SK-N-SH (cell line): ENCODE data around the gene SLC46A2. TPM values are rescaled to one million over a fixed set of nuclear protein-coding genes. Genes with fewer than 3 reads are reported as not detected.

ENCODE experiments used
- CTCF ChIA-PET: fragments of 300-600, 350-600 bp; formaldehyde crosslinking; extraction: SDS; loops from one replicate; lab custom pipeline; 2021; lab: Yijun Ruan, JAX
- POLR2A ChIA-PET: fragments of 350-600 bp; sonication (Branson Sonifier 250); formaldehyde crosslinking; extraction: SDS; loops from one replicate; lab custom pipeline; 2020; ENCODE audit warnings: antibody characterized with exemption, inconsistent platforms; lab: Yijun Ruan, JAX
- DNase-seq: peaks from one replicate; pipeline ENCODE4 v3.0.0; 2012
- H2AFZ ChIP-seq: fragments of 200-600 bp; sonication (generic); 2 replicates; pipeline ENCODE4 v1.8.1; 2016; ENCODE audit warnings: antibody characterized with exemption, mild to moderate bottlenecking, low read depth
- H3F3A ChIP-seq: fragments of 200-600 bp; sonication (generic); replicated peaks from 2 replicates; pipeline ENCODE3; 2016; ENCODE audit warnings: antibody characterized with exemption, mild to moderate bottlenecking; ENCODE audit not compliant: insufficient read depth
- H3K27ac ChIP-seq, 2 experiments: fragments of 200-500 bp in 1 of 2; fragments of 200-600 bp in 1 of 2; sonication (Bioruptor generic) in 1 of 2; sonication (generic), shearing (Covaris generic) in 1 of 2; 2 replicates each; pipeline versions ENCODE4 v1.5.1 to v1.6.1; 2014 to 2016; ENCODE audit warnings: low read depth in 2 of 2, inconsistent platforms in 1 of 2, low read length in 1 of 2, mild to moderate bottlenecking in 1 of 2, mixed read lengths in 1 of 2
- H3K27me3 ChIP-seq: fragments of 200-600 bp; sonication (generic), shearing (Covaris generic); 2 replicates; pipeline ENCODE4 v1.6.1; 2016; ENCODE audit warnings: mixed run types; ENCODE audit not compliant: insufficient read depth
- H3K36me3 ChIP-seq, 2 experiments: fragments of 200-500 bp in 1 of 2; fragments of 200-600 bp in 1 of 2; sonication (Bioruptor generic) in 1 of 2; sonication (generic) in 1 of 2; replicated peaks in 1 of 2; 2 replicates each; pipeline versions ENCODE3 to v1.5.1; 2014 to 2016; ENCODE audit warnings: low read length in 1 of 2, mild to moderate bottlenecking in 1 of 2; ENCODE audit not compliant: insufficient read depth in 2 of 2, control insufficient read depth in 1 of 2
- H3K4me1 ChIP-seq, 2 experiments: fragments of 200-500 bp in 1 of 2; fragments of 200-600 bp in 1 of 2; sonication (Bioruptor generic) in 1 of 2; sonication (generic), shearing (Covaris generic) in 1 of 2; 2 replicates each; pipeline versions ENCODE4 v1.5.1 to v1.6.1; 2014 to 2016; ENCODE audit warnings: low read depth in 1 of 2, low read length in 1 of 2, mixed run types in 1 of 2; ENCODE audit not compliant: insufficient read depth in 2 of 2, control insufficient read depth in 1 of 2
- H3K4me2 ChIP-seq: fragments of 200-600 bp; sonication (generic), shearing (Covaris generic); 2 replicates; pipeline ENCODE4 v1.6.1; 2017; ENCODE audit warnings: mixed run types
- H3K4me3 ChIP-seq, 2 experiments: fragments of 200-500 bp in 1 of 2; fragments of 200-600 bp in 1 of 2; sonication (Bioruptor generic) in 1 of 2; sonication (generic), shearing (Covaris generic) in 1 of 2; 2 replicates each; pipeline versions ENCODE4 v1.5.1 to v1.8.1; 2014 to 2016; ENCODE audit warnings: low read depth in 2 of 2, inconsistent platforms in 1 of 2, low read length in 1 of 2, mild to moderate bottlenecking in 1 of 2, mixed read lengths in 1 of 2, moderate library complexity in 1 of 2
- H3K79me2 ChIP-seq: fragments of 200-600 bp; sonication (generic); 2 replicates; pipeline ENCODE4 v1.8.1; 2017; ENCODE audit warnings: mild to moderate bottlenecking; ENCODE audit not compliant: insufficient read depth
- H3K9ac ChIP-seq: fragments of 200-600 bp; sonication (generic); 2 replicates; pipeline ENCODE4 v1.6.1; 2017; ENCODE audit warnings: mixed run types
- H3K9me2 ChIP-seq: fragments of 200-600 bp; sonication (generic); 2 replicates; pipeline ENCODE4 v1.6.1; 2017; ENCODE audit warnings: mixed run types
- H3K9me3 ChIP-seq: fragments of 200-600 bp; sonication (generic); 2 replicates; pipeline ENCODE4 v1.6.1; 2017; ENCODE audit warnings: mixed run types, mild to moderate bottlenecking, moderate library complexity
- H4K20me1 ChIP-seq: fragments of 200-600 bp; sonication (generic); 2 replicates; pipeline ENCODE4 v1.6.1; 2017; ENCODE audit warnings: mild to moderate bottlenecking, mixed run types; ENCODE audit not compliant: insufficient read depth
- CHD2 ChIP-seq: fragments of 150-350 bp; IDR thresholded peaks from 2 replicates; pipeline ENCODE4 v1.6.1; 2018; ENCODE audit warnings: low read length; ENCODE audit not compliant: partially characterized antibody
- ELF1 ChIP-seq: IDR thresholded peaks from 2 replicates; pipeline ENCODE4 v1.4.0; 2012
- EP300 ChIP-seq, 2 experiments: IDR thresholded peaks; 2 replicates each; pipeline versions ENCODE4 v1.4.0 to v1.6.1; 2012; ENCODE audit warnings: borderline replicate concordance in 1 of 2, low read depth in 1 of 2, low read length in 1 of 2
- FOSL2 ChIP-seq: IDR thresholded peaks from 2 replicates; pipeline ENCODE4 v1.4.0; 2012; ENCODE audit warnings: low read depth, mild to moderate bottlenecking, moderate library complexity, borderline replicate concordance
- FOXJ3 ChIP-seq: sonication (generic); formaldehyde crosslinking; IDR thresholded peaks from 2 replicates; pipeline ENCODE4 v1.5.1; 2020; ENCODE audit warnings: mild to moderate bottlenecking, missing genetic modification reagents
- FOXM1 ChIP-seq: IDR thresholded peaks from 2 replicates; pipeline ENCODE4 v1.4.0; 2012; ENCODE audit warnings: low read depth, mild to moderate bottlenecking
- JUND ChIP-seq: IDR thresholded peaks from 2 replicates; pipeline ENCODE4 v1.4.0; 2012
- MXI1 ChIP-seq: IDR thresholded peaks from 2 replicates; pipeline ENCODE4 v1.6.1; 2012; ENCODE audit warnings: mild to moderate bottlenecking, low read depth, low read length, improper control_type of control experiment
- RCOR1 ChIP-seq: fragments of 150-350 bp; IDR thresholded peaks from 2 replicates; pipeline ENCODE4 v1.6.1; 2017; ENCODE audit warnings: antibody characterized with exemption, low read length
- RFX5 ChIP-seq: IDR thresholded peaks from 2 replicates; pipeline ENCODE4 v1.6.1; 2012; ENCODE audit warnings: mild to moderate bottlenecking, improper control_type of control experiment, low read length
- SMC3 ChIP-seq: IDR thresholded peaks from 2 replicates; pipeline ENCODE4 v1.6.1; 2012; ENCODE audit warnings: low read depth, low read length, improper control_type of control experiment
- TAF1 ChIP-seq: IDR thresholded peaks from 2 replicates; pipeline ENCODE4 v1.6.1; 2012; ENCODE audit warnings: low read depth, mild to moderate bottlenecking, low read length, moderate library complexity, borderline replicate concordance
- TEAD4 ChIP-seq: IDR thresholded peaks from 2 replicates; pipeline ENCODE4 v1.4.0; 2012; ENCODE audit warnings: mild to moderate bottlenecking, borderline replicate concordance; ENCODE audit not compliant: insufficient read depth
- USF2 ChIP-seq: fragments of 150-350 bp; IDR thresholded peaks from 2 replicates; pipeline ENCODE4 v1.6.1; 2017; ENCODE audit warnings: antibody characterized with exemption, low read length, low read depth, borderline replicate concordance
- YY1 ChIP-seq: IDR thresholded peaks from 2 replicates; pipeline ENCODE4 v1.4.0; 2012; ENCODE audit warnings: low read depth, mild to moderate bottlenecking
- WGBS: methylation state at CpG from one replicate; pipeline ENCODE4 v1.1.6; 2017; ENCODE audit warnings: low lambda C conversion rate; 5-methylcytosine and 5-hydroxymethylcytosine counted together
- polyA plus RNA-seq, 3 experiments: library from polyadenylated mRNA; depleted of rRNA; stranded (reverse); fragments of >200 nt; gene quantifications; 2 replicates each; pipeline ENCODE4 v1.2.3, GENCODE V29; 2012
- TF ChIP-seq, protein P1 (sequence below): fragments of 150-350 bp; IDR thresholded peaks from 2 replicates; pipeline ENCODE4 v1.6.1; 2016; ENCODE audit warnings: mild to moderate bottlenecking, low read depth, low read length
- TF ChIP-seq, protein P2 (sequence below): IDR thresholded peaks from 2 replicates; pipeline ENCODE4 v1.4.0; 2012; ENCODE audit warnings: low read depth, borderline replicate concordance
- TF ChIP-seq, protein P3 (sequence below): fragments of 200-600 bp; sonication (generic); IDR thresholded peaks from 2 replicates; pipeline ENCODE4 v1.6.1; 2017; ENCODE audit warnings: antibody characterized with exemption, mild to moderate bottlenecking, moderate library complexity

Gene SLC46A2
- polyA plus RNA-seq, 1 of the 3 experiments (the other 2 are of a cell fraction) = not detected

DNA sequence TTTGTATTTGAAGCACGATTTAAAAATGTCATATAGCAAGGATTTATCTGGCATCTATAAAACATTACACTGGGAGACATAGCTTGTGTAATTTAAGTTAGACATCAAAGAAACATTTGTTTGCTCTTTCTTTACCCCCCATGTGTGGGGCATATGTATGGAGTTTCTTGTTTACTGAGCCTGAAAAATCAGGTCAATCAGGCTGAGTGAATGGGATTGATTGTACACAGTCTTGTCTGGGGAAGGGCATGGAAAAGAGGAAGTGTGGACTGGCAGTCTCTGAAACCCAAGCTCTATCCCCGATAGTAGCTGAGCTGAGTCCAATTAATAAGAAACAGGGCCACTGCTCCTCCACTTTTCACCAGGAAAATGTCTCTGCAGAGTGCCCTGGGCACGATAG is 49.4 kb downstream of the SLC46A2 start:
- WGBS = 68% methylated on average over 3 of the region's 3 CpGs
- Histone ChIP-seq H4K20me1 (no peaks in the 10 kb centered on the region), H3K9ac (no peak overlapping the region), H3K27me3 (no peaks in the 10 kb centered on the region), H3K36me3 (peaks cover 3 to 10% of the 10 kb centered on the region in 2 experiments), H3F3A (peaks cover 3% of the 10 kb centered on the region), H3K9me3 (no peaks in the 10 kb centered on the region), H3K9me2 (no peaks in the 10 kb centered on the region), H3K4me2 (no peak overlapping the region), H3K4me1 (peaks cover 0 to 5% of the 10 kb centered on the region in 2 experiments; a peak in 1 of 4 replicates), H2AFZ (no peak overlapping the region), H3K79me2 (no peaks in the 10 kb centered on the region), H3K27ac (peak overlapping the region in 1 of 2 experiments; percentile 58; a peak in 1 of 4 replicates), H3K4me3 (no peak overlapping the region)
- TF ChIP-seq YY1 (no peak), CHD2 (no peak), MXI1 (no peak), JUND (no peak), FOXM1 (no peak), RFX5 (no peak)
- TF ChIP-seq, protein P1, sequence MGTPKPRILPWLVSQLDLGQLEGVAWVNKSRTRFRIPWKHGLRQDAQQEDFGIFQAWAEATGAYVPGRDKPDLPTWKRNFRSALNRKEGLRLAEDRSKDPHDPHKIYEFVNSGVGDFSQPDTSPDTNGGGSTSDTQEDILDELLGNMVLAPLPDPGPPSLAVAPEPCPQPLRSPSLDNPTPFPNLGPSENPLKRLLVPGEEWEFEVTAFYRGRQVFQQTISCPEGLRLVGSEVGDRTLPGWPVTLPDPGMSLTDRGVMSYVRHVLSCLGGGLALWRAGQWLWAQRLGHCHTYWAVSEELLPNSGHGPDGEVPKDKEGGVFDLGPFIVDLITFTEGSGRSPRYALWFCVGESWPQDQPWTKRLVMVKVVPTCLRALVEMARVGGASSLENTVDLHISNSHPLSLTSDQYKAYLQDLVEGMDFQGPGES = no peak
- TF ChIP-seq, protein P2, sequence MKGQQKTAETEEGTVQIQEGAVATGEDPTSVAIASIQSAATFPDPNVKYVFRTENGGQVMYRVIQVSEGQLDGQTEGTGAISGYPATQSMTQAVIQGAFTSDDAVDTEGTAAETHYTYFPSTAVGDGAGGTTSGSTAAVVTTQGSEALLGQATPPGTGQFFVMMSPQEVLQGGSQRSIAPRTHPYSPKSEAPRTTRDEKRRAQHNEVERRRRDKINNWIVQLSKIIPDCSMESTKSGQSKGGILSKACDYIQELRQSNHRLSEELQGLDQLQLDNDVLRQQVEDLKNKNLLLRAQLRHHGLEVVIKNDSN = no peak
- no peak for DNase-seq
- ChIA-PET CTCF (interaction anchor here (1.1 kb wide), 1 partner anchor 22 kb away, joined by 6 read pairs; no protein-coding TSS in a partner anchor), POLR2A (no interaction called here)

DNA sequence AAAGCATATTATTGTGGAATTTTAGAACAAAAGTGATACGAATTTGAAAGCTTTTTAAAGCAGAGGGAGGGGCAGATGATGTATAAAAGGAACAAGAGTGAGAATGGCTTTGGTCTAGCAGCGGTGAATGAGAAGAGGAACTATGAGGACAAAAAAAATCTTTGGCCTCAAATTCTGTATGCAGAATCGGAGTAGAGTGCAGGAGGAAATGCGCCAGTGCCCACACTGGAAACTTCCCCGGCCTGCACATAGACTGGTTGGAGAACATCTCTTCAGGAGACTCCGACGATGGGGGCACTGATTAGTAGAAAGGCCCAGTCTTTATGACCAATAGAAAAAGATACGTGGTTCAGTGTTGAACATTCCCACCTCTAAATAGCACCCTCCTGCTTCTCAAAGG is 51.3 kb downstream of the SLC46A2 start:
- POLR2A ChIA-PET = no interaction called here

More for the DNA sequence above, 51.3 kb downstream of the SLC46A2 start:
- TF ChIP-seq EP300 (IDR thresholded peaks at IDR 0.05; ENCODE audit: borderline replicate concordance in 1 of 2, low read depth in 1 of 2, low read length in 1 of 2) = no peak
- TF ChIP-seq, protein P3, sequence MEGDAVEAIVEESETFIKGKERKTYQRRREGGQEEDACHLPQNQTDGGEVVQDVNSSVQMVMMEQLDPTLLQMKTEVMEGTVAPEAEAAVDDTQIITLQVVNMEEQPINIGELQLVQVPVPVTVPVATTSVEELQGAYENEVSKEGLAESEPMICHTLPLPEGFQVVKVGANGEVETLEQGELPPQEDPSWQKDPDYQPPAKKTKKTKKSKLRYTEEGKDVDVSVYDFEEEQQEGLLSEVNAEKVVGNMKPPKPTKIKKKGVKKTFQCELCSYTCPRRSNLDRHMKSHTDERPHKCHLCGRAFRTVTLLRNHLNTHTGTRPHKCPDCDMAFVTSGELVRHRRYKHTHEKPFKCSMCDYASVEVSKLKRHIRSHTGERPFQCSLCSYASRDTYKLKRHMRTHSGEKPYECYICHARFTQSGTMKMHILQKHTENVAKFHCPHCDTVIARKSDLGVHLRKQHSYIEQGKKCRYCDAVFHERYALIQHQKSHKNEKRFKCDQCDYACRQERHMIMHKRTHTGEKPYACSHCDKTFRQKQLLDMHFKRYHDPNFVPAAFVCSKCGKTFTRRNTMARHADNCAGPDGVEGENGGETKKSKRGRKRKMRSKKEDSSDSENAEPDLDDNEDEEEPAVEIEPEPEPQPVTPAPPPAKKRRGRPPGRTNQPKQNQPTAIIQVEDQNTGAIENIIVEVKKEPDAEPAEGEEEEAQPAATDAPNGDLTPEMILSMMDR = no peak
- TF ChIP-seq ELF1 = no peak
- no peak for TF ChIP-seq FOSL2
- no peak for TF ChIP-seq FOXM1
- no peak for TF ChIP-seq RCOR1
- no peak for TF ChIP-seq MXI1
- no peak for TF ChIP-seq YY1
- TF ChIP-seq TEAD4 = no peak
- TF ChIP-seq TAF1 = no peak
- no peak for TF ChIP-seq SMC3
- TF ChIP-seq USF2 = no peak
- no peak for TF ChIP-seq FOXJ3 (CRISPR knock-in tag)
- TF ChIP-seq, protein P2 = no peak
- no peak for DNase-seq
- Histone ChIP-seq H3K4me2 (no peak overlapping the region), H4K20me1 (no peaks in the 10 kb centered on the region), H3K9me3 (no peaks in the 10 kb centered on the region), H3K4me1 (peaks cover 0 to 5% of the 10 kb centered on the region in 2 experiments; a peak in 1 of 4 replicates), H3K27me3 (no peaks in the 10 kb centered on the region), H3K4me3 (no peak overlapping the region), H3K9me2 (no peaks in the 10 kb centered on the region), H3K79me2 (no peaks in the 10 kb centered on the region), H3F3A (peaks cover under 1% of the 10 kb centered on the region), H3K36me3 (peaks cover 3 to 10% of the 10 kb centered on the region in 2 experiments), H3K27ac (no peak overlapping the region), H2AFZ (no peak overlapping the region), H3K9ac (no peak overlapping the region)
- 89% methylated on average over 8 of the region's 8 CpGs for WGBS
- CTCF ChIA-PET = interaction anchor here (0.6 to 1.9 kb wide), 3 partner anchors 20 to 78 kb away, joined by 3 to 8 read pairs (median 3); no protein-coding TSS in a partner anchor
